Activated CD4-positive, alpha-beta T cell treated with anti-CD3 and anti-CD28 coated beads, Interleukin-2, amount 50 U/mL, for 4 hours (primary cell): ENCODE results near the gene CSF1R.
"Not testable (repeated sequence)": the region's sequence is repeated elsewhere in the genome, so short reads cannot be mapped to it uniquely, and the experiment has no call there.

Experiments
- DNase-seq, 2 experiments: peaks; one replicate each; pipeline ENCODE4 v3.0.0-alpha.2; 2020

Gene CSF1R

DNA sequence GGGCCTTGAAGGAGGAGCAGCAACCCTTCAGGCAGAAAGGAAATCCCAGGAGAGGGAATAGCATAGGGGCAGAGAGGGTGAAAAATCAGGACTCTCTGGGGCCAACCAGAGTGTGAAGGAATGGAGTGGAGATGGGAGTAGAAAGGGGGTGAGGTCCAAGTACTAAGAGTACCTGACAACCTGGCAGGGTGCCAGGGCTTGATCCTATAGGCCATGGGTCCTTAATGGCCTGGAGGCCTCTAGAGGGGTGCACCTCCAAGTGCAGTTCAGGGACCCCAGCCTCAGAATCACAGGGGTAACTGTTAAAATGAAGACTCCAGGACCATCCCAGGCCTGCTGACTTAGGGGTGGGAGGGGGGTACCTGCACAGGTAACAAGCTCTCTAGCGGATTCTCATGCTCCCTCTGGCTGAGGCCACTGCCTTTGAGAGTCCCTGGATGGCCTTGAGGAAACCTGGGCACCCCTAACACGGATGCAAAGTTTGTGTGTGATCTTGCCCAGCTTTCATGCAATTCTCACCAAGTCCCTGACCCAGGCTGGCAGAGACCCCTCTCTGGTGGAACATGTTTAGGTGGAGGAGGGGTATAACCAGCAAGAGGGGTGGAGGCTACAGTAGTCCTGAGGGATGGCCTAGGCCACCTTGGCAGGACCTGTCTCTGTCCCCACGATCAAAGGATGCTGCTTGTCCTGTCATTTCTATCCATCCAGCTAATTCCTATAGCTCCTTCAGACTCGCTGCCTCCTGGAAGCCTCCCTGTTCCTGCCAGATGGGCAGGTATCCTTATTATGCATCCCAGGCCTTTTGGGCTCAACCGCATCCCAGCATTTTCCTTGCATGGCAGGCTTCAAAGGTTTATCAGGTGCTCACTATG lies 17.6 kb upstream of the CSF1R start:
- no peak for DNase-seq

DNA sequence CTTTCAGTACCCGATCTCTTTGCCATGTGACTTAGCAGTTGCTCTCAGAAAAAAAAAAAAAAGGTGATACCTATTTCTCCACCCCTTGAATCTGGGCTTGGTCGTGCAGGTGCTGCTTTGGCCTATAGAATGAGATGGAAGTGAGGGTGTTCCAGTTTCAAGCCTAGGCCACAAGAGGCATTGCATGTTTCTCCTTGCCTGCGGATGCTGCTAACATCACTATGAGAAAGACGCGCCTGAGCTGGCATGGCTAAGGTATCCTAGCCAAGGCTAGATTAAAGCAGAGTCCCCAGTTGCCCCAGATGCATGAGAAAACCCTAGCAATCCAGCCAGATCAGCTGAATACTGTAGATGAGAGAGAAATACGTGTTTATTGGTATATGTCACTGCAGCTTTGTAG lies 14.7 kb upstream of the CSF1R start:
- DNase-seq = no peak

DNA sequence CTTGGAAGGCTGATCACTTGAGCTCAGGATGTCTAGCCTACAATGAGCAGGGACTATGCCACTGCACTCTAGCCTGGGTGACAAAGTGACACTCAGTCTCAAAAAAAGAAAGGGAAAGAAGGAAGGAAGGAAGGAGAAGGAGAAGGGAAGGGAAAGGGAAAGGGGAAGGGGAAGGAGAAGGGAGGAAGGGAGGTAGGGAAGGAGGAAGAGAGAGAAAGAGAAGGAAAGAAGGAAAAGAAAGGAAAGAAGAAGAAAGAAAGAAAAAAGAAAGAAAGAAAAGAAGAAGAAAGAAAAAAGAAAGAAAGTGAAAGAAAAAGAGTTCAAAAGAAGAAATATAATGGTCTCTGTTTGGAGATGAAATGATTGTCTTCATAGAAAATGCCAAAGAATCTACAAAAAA lies 10.8 kb upstream of the CSF1R start:
- no peak for DNase-seq

DNA sequence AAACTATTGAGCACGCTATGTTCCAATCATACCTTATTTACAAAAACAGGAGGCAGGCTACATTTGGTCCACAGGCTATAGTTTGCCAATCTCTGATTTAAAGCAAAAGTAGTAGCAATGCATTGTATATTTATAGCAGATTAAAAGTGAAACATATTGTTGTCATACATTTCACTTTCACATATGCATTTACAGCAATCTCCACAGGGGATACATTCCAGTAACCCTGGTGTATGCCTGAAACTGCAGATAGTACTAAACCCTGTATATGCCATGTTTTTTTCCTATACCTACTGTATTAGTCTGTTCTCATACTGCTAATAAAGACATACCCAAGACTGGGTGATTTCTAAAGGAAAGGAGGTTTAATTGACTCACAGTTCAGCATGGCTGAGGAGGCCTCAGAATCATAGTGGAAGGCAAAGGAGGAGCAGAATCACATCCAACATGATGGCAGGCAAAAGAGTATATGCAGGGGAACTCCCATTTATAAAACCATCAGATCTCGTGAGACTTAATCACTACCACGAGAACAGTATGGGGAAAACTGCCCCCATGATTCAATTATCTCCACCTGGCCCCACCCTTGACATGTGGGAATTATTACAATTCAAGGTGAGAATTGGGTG lies 5.9 kb upstream of the CSF1R start:
- no peak for DNase-seq

DNA sequence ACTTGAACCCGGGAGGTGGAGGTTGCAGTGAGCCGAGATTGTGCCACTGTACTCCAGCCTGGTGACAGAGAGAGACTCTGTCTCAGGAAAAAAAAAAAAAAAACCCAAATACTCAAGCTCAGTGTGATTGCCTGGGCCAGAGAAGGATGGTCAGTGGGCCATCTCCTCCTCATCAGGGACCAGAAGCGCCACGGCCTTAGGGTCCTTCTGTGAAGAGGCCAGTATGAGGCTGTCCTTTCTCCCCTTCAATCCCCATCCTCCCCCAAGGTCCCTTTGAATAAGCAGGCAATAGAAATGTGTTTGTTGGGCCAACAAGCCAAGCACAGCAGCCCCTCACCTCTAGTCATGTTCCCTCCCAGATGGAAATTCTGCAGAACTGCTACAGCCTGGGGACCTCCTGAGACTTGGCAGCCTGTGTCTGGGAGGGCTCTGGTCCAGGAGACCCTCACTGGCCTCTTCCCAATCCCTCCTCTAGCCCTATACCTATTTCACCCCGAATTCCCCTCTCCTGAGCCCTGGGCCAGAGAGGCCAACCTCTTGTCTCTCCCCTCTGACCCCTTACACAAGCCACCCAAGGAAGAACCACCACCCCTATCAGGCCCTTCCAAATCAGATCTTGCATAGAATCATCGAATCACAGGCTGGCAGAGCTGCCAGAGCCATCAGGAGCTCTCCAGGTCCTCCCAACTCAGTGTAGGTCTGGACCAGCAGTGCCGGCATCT lies 1.0 kb downstream of the CSF1R start:
- DNase-seq = no peak

DNA sequence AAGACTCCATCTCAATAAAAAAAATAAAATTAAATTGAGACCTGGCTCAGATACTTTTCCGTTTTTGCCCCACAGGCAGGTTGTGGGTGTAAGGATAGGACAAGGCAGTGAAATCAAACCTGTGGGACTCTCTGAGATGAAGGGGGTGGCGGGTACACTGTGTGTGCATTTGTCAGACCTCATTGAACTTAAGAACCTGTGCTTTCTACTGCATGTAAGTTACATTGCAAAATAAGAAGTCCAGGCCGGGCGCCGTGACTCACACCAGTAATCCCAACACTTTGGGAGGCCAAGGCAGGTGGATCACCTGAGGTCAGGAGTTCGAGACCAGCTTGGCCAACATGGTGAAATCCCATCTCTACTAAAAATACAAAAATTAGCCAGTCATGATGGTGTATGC lies 1.6 kb downstream of the CSF1R start:
- DNase-seq = not testable (repeated sequence)

DNA sequence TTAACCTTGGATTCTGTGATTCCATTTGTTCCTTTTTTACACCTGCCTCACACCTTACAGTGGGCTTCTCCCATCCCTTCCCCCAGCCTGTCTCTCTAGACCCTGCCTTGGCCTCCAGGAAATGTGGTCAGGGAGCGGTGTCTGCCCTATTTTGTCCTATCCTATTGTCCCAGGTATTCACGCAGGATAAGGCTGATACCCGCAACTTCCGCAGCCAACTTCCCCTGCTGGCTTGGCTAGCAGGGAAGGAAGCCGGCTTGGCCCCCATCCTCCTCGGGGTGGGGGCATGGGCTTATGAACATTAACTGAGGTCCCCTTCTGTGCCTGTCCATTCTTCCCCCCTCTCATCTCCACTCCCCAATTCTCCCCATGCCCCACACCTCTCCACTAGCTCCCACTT lies 3.5 kb downstream of the CSF1R start:
- no peak for DNase-seq

DNA sequence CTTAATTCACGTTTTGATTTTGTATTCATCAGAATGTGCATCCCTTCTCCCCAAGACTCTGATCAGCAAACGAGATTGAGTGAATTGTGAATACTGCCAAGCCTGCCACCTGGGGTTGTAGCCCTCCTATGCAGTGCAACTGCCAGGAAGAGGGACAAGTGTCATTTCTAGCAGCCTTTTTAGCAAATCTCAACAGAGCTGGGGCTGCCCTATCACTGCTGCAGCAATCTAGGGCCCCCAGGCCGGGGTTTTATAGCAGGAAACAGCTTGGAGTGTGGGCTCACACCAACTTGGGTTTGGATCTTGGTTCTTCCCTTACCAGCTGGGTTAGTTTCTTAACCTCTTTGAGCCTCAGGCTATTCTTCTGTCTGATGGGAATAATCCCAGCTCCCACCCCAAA lies 4.0 kb downstream of the CSF1R start:
- DNase-seq = no peak

DNA sequence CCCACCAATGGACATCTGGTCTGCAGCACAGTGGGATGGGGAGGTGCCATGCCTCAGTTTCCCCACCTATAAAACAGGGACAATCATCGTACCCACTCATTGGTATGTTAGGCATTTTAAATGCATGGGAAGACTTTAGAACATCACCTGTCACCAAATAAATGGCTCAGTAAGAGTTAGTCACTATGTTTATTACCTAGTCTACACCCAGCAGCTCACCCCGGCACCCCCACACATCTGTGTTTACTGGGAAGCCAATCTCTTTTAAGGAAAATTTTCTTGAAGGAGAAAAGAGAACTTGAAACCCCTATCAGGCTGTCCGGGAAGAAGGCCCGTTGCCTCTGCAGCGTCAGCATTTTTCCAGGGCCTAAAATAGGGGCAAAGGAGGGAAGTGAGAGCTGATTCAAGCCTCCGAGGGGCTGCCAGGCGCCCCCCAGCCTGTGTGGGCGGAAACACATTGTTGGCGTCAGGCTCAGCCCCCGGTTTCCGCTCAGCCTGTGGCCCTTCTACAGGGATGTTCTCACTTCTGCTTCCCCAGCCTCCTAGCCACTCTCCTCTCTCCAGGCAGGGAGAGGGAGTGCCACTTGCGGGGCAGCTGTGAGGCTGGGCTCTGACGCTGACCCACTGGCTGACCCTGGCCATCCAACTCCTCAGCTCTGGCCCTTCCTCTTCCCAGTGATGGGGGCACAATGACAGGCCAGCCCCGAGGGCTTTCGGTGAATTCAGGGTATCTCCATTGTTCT lies 4.6 kb downstream of the CSF1R start:
- DNase-seq = no peak

DNA sequence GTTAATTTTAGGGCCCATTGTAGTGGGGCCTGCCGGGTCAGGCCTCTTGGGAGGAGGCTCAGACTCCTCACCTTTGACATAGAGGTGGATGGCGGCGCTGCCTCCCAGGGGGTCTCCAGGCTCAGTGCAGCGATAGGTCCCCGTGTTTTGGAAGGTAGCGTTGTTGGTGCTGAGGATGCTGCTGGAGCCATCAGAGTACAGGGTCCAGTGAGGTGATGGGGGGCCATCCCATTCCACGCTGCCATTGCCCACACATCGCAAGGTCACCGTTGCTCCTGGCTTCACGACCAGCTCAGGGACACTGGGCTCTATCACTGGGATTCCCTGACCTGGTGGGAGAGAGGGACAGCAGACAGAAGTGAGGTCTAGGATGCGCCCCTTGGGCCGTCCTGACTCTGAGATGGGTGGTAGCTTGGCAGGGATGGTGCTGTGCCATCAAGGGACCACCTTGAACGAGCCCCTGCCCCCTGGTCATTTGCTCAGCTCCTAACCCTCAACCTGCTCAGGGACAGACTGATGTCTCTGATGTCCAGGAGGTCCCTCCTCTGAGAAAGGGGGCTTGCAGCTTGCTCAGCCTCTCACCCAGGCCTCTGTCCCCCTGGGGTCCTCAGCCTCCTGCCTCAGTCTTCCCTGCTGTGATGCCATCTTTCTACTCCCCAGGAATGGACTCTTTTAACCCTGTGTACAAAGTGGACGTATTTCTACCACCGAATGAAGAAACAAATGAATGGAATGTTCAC lies 5.5 kb downstream of the CSF1R start:
- DNase-seq = no peak

DNA sequence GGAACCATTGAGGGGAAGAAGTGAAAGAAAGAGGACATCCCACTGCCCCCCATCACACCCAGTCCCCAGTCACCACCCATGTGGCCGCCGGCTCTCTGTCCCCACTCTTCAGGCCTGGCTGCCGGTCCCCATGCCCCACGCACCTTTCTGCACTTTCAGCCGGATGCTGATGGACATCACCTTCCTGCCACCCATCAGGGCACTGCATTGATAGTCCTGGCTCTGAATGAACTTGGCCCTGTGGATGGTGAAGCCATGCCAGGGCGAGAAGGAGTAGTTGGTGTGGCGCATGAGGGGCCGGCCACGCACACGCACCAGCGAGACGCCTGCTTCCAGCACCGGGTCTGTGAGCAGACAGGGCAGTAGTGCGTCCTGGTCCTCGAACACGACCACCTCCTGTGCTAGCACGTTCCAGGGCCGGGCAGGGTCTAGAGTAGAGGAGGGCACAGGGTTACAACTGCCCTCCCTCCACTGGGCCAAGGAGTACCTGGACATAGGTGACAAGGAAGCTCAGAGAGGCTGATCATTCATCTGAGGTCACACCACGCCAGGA lies 6.4 kb downstream of the CSF1R start:
- no peak for DNase-seq

DNA sequence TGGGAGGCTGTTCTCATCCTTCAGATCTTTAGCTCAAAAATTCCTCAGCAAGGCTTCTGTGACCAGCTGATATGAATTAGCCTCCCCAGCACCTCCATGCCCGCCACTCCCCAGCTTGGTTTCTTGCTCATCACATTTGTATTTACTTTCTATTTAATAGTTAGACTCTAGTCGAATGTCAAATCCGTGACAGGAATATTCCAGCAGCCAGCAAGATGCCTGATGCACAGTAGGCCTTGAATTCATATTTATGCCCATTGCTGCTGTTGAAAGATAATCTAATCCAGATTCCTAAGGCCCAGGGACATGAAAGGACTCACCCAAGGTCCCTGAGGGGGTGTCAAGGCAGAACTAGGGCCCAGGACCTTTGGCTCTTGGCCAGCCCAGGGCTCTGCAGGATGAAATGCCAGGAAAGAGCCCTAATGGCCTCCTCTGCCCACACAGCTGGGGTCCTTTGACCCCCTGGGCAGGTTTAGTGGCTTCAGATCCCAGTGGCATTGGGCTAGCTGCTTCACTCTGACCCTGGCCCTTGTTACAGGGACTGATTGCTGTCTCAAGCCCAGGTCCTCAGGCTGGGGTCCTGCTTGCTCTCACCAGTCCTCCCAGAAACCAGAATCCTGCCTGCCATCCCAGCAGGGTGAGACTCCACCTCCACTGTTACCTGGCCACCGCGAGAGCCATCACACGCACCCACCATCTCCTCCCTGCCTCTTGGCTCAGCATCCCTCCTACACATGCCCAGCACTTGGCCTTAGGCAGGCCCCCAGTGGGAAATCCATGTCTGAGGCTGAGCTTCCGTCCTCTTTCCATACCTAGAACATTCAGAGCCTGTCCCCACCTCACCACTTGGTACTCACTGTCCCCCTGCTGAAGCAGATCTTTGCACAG lies 7.3 kb downstream of the CSF1R start:
- DNase-seq = no peak

DNA sequence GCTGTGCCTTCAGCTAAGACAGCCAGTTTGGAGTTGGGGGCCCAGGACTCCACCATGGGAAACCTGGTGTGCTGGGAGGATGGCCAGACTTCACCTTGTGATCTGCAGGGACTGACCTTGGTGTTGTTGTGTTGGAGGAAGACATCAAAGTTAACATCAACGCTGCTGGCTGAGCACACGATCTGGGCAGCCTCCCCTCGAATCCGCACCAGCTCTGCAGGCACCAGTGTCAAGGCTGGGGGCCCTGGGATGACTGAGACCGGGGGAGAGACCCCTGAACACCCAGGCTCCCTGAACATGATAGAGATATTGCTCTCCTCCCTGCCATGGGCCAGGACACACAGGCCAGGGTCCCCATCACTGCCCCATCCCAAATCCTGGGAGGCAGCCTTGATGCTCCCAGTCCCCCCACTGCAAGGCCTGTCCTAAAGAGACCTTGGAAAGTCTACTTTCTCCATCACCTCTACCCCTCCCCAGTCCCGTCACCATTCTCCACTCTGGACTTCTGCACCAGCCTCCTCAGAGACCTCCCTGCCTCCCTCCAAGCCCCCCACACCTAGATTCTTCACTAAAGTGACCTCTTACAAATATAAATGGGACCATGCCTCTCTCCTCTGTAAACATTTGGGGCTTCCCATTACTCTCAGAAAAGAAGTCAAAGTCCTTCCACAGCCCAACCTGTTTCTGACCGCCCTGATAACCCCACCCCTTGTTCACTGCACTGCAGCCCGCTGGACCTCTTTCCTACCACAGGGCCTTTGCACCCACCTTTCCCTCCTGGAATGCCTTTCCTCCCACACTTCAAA lies 8.2 kb downstream of the CSF1R start:
- no peak for DNase-seq

DNA sequence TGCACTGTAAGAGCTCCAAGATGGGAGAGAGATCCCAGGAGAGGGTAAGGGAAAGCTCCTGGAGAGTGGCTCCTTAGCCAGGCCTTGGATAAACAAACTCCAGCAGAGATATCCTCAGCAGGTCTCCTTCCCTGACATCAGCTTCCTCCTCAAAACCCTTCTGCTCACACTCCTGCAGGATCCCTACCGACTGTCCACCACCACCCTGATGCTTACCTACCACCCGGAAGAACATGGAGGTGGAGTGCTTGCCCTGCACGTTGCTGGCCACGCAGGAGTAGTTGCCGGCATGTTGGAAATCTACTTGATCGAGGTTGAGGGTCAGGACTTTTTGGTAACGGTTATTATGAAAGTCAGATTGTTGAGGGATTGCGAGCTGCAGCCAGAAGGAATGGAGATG lies 9.3 kb downstream of the CSF1R start:
- DNase-seq = no peak

DNA sequence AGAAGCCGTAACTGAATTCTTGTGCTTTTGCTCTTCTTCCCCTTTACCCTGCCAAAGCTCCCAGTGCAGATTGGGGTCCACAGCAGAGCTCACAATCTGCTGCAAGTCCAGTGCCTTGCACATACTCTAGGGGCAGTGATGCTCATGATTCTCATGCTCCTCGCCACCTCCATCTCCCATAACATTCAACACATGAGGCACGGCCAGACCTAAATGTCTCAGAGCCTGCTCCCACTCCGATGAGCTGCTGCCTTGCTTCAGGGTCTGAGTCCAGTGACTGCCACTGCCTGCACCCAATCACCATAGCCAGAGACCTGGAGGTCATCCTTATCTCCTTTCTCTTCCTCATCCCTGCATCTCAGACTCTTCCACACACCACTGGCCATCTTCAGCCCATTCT lies 10.5 kb downstream of the CSF1R start:
- no peak for DNase-seq

DNA sequence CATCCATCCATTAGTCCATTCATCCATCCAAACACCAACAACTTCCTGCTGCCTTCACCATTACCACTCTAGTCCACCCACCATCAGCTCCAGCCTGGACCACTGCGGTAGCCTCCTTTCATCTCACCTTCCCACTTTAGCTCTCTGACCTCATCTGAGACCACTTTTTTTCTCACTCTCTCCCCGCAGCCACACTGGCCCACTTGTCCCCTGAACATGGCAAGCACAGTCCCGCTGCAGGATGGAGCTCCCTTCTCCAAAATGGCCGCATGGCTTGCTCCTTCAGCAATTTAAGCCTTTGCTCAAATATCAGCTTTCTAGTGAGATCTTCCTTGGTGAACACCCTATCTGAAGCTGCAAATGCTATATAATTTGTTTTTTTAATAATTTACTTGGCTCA lies 11.1 kb downstream of the CSF1R start:
- no peak for DNase-seq

DNA sequence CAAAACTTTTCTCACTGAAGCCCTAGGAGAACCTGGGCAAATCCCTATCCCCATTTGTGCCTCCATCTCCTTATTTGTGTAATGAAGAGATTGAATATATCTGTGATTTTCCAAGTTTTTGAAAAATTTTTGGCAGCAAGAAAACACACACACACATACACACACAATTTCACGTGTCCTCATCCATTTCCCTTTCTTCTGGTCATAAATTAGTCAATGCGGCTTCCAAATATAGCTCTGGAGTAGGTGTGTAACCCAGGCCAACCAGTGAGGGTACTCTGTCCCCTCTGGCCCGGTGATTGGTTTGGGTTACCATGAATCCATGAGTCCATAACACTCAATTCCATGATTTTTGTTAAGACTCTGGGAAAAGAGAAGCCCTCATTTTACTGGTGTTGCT lies 12.7 kb downstream of the CSF1R start:
- DNase-seq = no peak

DNA sequence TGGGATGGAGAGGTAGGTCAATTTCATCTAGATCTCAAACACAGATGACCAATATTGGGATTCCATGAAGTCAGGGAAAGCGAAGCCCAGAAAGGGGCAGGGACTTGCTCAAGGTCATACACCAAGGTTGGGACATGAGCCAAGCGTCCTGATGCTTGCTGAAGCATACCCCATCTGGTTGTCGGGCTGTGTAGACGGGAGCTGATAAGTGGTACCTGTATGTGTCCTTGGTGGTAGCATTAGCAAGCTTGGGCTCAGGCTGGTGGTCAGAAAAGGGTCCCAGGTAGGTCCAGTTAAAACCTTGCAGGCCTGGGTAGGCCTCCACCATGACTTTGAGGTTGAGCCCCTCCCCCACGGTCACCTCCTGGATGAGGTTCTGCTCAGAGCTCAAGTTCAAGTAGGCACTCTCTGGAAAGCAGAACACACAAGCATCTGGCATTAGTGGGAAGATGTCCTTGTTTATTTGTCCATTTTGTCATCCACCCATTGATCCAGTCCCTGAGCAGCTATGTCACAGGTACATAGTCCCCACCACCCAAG lies 13.2 kb downstream of the CSF1R start:
- no peak for DNase-seq

DNA sequence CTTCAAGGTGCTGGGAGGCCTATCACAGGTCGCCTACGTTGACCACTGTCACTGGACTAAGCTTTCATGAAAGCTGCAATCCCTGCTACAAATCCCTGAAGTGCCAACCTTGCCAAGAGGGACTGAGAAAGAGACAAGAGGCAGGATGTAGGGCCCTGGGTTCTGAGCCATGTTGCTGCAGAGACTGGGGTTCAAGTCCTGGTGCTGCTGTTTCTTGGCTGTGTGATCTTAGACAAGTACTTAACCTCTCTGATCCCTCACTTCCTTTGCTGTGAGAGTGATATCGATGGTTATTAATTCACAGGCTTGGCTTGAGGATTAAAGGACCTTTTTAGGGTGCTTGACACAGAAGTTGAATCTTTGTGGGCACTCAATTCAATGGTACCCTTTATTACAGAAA lies 15.5 kb downstream of the CSF1R start:
- DNase-seq = no peak
